GM19351 (cell line): ENCODE results near the gene CHCHD10.
"Not testable (repeated sequence)": the region's sequence is repeated elsewhere in the genome, so short reads cannot be mapped to it uniquely, and the experiment has no call there.

Experiments used
- ATAC-seq: cut with Tn5 transposase; IDR thresholded peaks from one replicate; pipeline ENCODE4 v1.9.1; 2021; ENCODE audit warnings: mild to moderate bottlenecking, moderate library complexity; ENCODE audit not compliant: unreplicated experiment

The CHCHD10 gene

DNA sequence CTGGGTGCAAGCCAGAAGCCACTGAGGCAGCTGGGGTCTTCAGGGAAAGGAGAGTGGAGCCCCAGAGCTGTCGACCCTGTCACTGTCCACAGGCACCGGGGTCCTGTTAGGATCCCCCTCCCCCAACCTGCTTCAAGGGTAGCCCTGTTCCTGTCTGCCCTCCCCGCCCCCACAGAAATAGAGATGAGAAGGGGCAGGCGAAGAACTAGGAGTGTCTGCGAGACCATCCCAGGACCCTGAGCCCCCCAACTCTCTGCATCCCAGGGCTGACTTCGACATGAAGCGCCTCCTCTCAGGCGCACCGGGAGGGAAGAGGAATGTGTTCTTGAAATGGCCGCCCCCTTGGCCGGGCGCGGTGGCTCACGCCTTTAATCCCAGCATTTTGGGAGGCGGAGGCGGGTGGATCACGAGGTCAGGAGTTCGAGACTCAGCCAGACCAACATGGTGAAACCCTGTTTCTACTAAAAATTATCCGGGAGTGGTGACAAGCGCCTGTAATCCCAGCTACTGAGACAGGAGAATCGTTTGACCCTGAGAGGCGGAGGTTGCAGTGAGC lies 16.3 kb downstream of the CHCHD10 start:
- ATAC-seq, result no peak

DNA sequence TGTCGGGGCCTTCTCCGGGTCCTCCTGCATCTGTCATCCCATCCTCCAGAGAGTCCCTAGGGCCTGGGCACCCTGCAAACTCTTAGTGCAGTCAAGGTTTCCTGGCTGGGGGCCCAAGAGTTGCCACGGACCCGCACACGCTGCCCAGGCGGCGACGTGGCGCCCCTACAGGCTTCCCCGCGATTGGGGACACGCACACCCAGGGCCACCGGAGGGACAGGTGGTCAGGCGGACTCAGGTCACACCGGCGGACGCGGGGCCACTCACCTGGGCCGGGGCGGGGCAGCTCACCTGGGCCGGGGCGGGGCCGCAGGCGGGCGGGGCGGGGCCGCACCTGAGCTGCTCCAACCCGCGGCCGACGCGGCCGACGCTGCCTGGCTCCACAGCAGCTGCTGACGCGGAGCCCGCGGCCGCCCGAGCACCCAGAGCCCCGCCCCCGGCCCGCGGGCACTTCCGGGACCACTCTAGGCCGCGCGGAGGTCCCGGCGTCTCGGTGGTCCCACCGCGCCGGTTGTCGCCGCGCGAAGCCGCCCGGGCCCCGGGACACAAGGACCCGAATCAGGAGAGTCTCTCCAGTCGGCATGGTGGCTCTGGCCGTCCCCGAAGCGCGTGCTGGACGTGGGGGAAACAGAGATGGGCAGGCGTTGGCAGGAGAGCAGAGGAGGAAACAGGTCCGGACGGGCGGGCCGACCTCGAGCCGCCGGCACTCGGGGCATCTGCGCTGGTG lies 16.9 kb downstream of the CHCHD10 start, which contains the start of gene ZNF70:
Gene ZNF70 (minus strand): TSS at position 399 of the 727 bp plus-strand sequence. CDS start 5,972 bp downstream, outside the sequence.
- peak; percentile 75 for ATAC-seq

DNA sequence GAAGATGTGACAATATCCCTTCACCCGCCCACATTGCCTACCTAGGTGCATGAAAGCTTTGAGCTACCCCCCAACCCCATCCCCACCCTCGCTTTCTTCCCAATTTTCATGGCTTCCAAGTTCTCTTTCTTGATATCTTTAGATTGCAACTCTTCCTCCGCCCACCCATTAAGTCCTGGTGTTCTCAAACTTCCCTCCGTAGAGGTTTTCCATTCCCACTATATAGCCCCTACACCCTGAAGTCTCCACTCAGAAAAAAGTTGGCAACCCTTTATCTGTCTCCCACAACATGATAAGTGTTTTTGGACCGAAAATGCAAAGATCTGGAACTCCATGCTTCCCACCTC lies 17.4 kb downstream of the CHCHD10 start:
- no peak for ATAC-seq

DNA sequence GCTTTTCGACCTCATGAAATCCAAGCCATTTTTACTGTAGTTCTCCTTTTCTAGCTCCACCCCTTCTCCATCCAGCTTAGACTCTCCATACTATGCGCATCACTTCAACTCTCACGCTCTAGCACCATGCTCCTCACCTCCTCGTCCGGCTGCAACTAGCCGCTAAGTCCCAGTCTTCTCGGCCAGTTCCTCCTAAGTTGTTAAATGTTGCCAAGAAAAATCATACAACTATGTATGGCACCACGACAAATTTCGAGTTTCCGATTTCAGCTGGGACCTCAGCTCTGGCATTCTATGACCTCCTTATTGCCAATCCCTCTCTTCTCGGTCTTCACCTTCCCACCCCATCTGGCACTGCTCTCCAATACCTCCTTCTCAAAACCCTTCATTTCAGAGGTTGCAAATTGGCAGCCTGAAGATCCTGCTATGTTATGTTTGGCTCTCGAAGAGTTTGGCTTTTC lies 17.9 kb downstream of the CHCHD10 start:
- ATAC-seq, result no peak

DNA sequence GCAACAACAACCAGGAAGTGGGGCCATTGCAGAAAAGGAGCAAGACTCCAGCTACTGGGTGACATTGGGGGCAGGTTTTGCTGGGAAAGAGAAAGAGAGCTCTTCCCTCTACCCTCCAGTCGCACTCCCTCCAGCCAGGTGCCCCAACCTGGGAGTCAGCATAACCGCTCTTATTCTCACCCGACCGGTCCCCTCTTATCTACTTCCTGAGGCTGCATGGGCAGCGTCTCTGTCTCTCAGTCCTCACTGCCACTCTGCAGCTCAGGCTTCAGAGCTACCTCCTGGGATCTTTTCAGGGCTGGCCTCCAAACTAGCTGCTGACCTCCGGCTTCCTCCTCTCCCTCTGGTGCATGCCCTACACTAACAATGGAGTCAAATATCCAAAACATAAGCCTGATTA lies 22.0 kb downstream of the CHCHD10 start:
- ATAC-seq, result no peak

DNA sequence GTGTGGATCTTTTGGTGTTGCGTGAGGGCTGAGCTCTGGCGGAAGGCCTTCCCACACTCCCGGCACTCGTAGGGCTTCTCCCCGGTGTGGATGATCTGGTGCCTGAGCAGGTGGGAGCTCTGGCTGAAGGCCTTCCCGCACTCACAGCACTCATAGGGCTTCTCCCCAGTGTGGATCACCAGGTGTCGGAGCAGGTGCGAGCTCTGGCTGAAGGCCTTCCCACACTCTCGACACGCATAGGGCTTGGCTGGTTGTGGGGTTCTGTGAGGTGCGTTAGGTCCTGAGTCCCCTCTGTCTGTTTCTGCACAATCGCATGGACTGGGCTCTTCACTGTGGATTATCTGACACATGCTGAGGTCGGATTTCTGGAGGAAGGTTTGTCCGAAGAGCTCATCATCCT lies 23.3 kb downstream of the CHCHD10 start:
- ATAC-seq, result no peak

DNA sequence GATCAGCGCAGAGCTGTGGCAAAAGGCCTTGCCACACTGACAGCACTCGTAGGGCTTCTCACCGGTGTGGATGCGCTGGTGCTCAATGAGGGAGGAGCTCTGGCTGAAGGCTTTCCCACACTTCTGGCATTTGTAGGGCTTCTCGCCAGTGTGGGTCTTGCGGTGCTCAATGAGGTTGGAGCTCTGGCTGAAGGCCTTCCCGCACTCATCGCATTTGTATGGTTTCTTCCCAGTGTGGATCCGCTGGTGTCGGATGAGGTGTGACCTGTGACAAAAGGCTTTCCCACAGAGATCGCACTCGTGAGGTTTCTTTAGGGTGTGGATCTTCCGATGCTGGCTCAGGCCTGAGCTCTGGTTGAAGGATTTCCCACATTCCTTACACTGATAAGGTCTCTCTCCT lies 23.8 kb downstream of the CHCHD10 start:
- ATAC-seq, result no peak

DNA sequence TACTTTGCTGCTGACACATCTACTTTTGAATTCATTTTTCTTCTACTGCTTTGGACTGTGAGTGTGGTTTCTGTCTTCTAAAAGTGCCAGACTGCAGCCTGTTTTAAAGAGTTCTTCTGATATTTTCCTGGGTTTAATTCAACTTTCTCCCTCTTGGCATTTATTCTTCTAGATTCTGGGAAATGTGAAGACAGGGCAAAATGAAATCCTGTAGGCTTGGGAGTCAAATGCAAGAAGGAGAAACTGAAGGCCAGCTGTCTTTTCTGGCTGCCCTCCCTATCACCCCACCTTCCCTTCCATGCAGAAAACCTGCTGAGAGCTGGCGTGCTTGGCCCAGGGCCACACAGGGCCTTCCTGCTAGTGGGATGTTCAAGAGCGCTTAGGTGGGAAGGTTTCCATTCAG lies 24.5 kb downstream of the CHCHD10 start:
- ATAC-seq, result no peak

DNA sequence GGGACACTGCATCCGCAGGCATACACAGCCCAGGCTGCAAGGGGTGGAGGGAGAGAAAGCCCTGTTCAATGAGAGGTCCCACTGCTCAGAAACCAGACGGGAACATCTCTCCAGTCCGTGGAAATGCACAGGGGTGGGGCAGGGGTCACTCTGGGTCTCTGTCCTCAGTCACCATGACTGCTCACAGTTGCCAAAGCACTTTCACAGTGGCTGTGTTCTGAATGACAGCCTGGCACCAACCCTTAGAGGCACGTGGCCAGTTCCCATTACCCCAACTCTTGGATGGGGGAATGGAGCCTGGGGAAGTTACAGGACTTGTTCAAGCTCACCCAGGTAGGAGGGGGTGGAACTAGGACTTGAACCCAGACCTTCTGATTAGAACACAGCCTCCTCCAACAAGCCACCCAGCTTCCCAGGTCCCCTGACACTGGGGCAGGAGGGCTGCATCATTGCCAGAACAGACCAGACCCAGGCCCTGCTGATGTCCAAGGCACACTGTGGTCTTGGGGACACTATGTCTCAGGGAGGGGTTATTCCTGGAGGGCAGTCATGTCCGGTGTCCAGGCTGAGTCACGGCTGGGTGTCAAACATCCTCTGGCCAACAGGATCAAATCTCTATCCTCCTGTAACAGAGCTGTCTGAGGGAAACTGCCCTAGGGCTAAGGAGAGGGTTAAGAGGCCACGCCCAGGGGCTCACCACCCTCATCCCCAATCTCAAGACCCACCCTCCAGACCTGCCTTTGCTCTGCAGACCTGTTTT lies 25.1 kb downstream of the CHCHD10 start:
- ATAC-seq, result no peak

DNA sequence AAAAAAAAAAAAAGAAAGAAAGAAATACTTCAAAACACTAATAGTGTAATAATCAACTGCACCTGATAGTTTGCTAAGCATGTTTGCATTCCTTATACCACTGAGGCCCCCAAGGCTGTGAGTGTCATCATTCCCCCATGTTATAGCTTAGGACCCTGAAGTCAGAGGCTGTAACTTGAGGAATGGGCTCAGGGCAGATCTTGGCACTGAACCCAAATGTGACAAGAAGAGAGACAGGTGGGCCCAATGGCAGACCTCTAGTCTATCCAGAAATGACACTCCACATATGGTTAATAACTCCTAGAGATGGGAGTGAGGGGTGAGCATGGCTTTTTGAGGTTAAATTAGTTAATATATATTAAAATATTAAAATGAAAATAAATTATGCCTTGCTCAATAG lies 30.1 kb downstream of the CHCHD10 start:
- ATAC-seq, result no peak

DNA sequence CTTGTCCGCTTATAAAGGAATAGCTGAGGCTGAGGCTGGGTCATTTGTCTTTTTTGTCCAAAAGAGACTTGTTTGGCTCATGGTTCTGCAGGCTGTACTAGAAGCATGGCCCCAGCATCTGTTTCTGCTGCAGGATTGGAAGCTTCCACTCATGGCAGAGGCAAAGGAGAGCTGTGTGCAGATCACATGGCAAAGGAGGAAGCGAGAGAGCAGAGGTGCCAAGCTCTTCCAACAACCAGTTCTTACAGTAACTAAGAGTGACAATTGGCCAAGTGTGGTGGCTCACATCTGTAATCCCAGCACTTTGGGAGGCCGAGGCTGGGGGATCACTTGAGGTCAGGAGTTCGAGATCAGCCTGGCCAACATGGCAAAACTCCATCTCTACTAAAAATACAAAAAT lies 39.7 kb downstream of the CHCHD10 start:
- not testable (repeated sequence) for ATAC-seq

DNA sequence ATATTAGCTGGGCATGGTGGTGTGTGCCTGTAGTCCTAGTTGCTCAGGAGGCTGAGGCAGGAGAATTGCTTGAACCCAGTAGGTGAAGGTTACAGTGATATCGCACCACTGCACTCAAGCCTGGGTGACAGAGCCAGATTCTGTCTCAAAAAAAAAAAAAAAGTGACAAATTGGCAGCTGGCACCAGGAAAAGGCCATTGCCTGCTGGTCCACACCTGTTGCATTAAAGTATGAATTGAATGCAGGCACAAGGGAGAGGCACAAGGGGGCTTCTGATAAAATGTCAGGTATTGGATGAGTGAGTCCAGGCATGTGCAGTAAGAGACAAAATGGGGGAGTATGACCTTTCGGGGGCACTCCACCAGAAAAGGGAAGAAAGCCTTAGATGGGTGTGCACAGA lies 45.0 kb downstream of the CHCHD10 start:
- ATAC-seq, result no peak

DNA sequence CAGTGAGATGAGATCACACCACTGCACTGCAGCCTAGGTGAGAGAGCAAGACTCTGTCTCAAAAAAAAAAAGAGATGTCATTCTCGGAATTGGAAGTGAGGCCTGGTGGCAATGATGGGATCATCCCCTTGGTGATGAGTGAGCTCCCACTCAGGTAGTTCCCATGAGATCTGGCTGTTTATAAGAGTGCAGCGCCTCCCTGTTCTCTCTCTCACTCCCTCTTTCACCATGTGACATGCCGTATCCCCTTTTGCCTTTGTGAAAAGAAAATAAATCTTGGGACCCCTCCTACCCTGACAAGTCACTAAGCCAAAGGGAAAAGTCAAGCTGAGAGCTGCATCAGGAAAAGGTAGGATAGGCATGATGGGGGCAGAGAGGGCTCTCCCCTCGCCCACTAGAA lies 45.6 kb downstream of the CHCHD10 start:
- no peak for ATAC-seq

DNA sequence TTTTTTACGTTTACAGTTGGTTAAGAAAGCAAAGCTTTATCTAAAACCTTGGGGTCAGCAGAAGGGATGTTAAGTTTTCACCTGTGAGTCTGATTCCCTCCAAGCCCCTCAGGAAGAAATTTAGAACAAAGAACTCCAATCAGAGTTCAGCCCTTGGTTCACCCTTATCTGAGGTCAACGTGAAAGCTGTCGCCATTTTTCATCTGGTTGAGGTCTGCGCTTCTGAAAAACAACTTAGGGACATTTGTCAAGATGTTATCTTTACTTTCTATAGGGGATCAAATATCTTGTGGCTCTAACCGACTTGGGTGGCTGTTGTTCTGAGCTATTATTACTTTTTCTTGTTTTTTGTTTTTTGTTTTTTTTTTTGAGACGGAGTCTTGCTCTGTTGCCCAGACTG lies 46.9 kb downstream of the CHCHD10 start:
- no peak for ATAC-seq

DNA sequence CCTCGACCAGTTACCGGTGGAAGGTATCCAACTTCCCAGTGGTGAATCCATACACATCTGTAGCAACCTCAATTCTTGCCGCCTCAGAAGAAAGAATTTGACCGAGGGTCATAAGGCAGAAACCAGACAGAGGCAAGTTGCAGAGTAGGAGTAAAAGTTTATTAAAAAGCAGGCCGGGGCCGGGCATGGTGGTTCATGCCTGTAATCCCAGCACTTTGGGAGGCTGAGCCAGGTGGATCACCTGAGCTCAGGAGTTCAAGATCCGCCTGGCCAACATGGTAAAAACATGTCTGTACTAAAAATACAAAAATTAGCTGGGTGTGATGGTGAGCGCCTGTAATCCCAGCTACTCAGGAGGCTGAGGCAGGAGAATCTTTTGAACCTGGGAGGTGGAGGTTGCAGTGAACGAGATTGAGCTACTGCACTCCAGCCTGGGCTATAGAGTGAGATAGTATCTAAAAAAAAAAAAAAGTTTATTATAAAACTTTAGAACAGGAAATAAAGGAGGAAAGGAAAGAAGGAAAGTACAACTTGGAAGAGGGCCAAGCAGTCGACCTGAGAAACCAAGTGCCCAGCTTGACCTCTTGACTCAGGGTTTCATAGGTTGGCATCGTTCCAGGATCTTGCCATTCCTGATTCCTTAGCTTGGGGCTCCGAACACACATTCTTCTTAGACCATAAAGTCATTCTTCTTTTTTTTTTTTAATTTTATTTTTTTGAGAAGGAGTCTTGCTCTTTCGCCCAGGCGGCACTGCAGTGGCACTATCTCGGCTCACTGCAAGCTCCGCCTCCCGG lies 49.2 kb downstream of the CHCHD10 start:
- no peak for ATAC-seq

DNA sequence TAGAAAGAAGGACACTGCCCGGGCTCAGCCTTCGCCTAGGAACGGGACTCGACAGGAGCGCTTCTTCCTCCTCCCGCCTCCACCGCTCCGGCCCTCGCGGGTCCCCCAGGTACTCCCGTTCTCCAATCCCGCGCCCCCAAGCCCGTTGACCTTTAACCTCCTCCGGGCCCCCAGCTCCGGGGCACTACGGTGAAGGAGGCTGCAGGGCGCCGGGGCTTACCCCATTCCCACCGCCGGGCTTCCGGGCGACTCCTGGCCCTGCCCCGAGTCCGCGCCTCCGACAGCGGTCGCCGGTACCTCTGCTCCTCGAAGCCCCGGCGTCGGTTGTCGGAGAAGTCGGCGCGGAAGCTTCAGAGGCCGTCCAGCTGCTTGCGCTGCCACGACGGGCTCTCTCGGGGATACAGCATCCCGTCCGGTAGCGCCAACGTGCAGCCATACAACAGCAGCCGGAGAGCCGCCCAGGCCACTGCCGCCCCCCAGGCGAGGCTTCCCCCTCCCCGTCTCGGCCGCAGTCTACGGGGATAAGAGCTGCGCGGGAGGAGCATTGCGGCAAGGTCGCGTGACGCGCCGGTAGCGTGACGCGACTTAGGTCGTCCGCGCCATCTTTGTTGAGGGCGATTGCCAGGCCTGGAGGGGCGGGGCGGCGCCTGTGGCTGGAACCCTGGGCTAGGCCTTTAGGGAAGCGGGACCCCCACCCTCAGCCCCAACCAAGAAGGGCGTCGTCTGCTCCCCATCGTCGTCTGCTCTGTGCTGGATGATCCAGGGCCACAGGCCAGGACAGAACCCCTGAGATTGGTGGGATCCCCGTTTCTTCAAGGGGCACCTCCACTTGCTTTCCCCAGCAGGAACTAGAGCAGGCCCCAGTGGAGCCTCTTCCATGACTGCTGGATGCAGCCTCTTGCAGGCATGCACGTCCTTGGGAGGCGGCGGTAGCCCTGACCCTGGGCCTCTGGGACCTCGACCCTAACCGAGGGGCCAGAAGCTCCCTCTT lies 50.7 kb downstream of the CHCHD10 start:
- peak; percentile 73 for ATAC-seq
